Testis (tissue), 2 donors: ENCODE results near the gene CENPP.

Experiments used
- POLR2A ChIP-seq: fragments of 450-650 bp; IDR thresholded peaks from one replicate; pipeline ENCODE4 v1.6.1; 2017; ENCODE audit warnings: antibody characterized with exemption, mild to moderate bottlenecking, moderate library complexity
- TF ChIP-seq, protein P1 (sequence below), 3 experiments: fragments of 450-650 bp in 2 of 3; fragments of 200-600 bp in 1 of 3; sonication (generic) in 1 of 3; IDR thresholded peaks; one replicate each; pipeline ENCODE4 v1.5.1; 2016 to 2019; ENCODE audit warnings: antibody characterized with exemption in 3 of 3, mild to moderate bottlenecking in 2 of 3, moderate library complexity in 1 of 3

GRCh38 chr9:92405818-92406217, 80.1 kb downstream of the CENPP start:
- TF ChIP-seq, protein P1, sequence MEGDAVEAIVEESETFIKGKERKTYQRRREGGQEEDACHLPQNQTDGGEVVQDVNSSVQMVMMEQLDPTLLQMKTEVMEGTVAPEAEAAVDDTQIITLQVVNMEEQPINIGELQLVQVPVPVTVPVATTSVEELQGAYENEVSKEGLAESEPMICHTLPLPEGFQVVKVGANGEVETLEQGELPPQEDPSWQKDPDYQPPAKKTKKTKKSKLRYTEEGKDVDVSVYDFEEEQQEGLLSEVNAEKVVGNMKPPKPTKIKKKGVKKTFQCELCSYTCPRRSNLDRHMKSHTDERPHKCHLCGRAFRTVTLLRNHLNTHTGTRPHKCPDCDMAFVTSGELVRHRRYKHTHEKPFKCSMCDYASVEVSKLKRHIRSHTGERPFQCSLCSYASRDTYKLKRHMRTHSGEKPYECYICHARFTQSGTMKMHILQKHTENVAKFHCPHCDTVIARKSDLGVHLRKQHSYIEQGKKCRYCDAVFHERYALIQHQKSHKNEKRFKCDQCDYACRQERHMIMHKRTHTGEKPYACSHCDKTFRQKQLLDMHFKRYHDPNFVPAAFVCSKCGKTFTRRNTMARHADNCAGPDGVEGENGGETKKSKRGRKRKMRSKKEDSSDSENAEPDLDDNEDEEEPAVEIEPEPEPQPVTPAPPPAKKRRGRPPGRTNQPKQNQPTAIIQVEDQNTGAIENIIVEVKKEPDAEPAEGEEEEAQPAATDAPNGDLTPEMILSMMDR (IDR thresholded peaks at IDR 0.05), result no peak
- no peak for TF ChIP-seq POLR2A
